HG02763 (cell line): Measurements from ENCODE around the gene ADCY7.

Experiments used
- ATAC-seq: cut with Tn5 transposase; IDR thresholded peaks from one replicate; pipeline ENCODE4 v1.9.1; 2021; ENCODE audit warnings: mild to moderate bottlenecking, moderate library complexity; ENCODE audit not compliant: unreplicated experiment

ADCY7 gene

DNA sequence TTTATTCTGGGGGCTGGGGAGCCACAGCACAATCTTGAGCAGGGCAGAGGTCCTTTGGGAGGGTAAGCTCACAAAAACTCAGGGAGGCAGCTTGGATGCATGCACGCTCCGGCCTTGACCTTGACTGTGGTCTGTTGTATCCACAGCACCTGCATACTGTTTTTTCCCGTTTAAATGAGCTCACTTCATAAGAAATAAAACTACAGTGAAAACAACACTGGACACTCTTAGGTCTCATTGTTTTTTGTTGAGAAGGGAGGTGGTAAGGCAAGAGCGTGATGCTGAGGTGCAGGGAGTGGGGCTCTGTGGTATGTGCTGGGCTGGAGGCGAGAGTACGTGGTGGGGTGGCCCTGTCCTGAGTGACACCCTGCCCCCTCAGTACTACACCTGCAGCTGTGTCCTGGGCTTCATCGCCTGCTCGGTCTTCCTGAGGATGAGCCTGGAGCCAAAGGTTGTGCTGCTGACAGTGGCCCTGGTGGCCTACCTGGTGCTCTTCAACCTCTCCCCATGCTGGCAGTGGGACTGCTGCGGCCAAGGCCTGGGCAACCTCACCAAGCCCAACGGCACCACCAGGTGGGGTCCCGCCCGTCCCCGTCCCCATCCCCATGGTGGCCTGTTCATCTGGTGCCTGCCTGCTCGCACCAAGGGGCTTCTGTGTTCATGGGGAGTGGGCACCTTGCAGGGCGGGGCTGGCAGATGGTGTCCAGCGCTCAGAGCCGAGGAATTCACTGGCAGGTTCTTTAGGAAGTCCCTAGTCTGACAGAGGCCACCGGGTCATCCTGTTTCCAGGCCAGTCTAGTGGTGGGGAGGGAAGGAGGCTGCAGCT, 44.2 kb downstream of the ADCY7 start:
- no peak for ATAC-seq

DNA sequence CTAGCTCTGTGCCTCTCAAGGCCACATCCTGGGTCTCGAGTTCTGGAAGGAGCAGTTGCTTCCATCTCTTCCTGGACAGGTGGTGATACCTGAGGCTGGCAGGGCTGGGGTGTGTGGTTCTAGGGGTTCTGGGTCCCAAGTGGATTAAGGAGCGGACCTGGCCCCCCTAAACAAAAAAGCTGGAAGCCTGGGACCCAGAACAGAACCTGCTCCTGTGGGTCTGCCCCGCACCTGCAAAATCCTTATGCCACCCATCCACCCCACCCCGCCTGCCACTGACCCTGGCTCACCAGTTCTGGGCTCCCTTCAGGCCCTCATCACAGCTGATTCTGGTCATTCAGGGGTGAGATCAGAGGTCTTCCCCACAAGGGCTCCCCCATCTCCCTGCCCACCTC, 44.8 kb downstream of the ADCY7 start:
- ATAC-seq, result no peak

DNA sequence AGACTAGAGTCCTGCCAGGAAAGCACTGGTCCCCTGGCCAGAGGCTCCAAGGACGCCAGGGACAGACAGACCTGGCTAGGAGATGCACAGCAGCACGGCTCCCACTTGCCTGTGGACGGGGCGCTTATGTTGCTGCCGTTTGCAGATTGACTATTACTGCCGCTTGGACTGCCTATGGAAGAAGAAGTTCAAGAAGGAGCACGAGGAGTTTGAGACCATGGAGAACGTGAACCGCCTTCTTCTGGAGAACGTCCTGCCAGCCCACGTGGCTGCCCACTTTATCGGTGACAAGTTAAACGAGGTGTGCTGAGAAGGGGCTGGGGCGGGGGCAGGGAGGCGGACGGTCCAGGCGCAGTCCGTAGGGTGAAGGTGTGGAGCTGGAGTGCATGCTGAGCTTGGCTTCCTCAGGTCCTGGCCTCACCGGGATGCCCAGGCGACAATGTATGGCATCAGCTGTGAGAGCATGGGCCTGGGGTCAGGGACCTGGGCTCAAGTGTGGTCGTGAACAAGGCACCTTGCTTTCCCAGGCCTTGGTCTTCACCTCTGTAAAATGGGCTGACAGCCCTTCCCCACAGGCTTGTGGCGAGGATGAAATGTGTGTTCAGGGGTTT, 45.6 kb downstream of the ADCY7 start:
- ATAC-seq, result no peak

DNA sequence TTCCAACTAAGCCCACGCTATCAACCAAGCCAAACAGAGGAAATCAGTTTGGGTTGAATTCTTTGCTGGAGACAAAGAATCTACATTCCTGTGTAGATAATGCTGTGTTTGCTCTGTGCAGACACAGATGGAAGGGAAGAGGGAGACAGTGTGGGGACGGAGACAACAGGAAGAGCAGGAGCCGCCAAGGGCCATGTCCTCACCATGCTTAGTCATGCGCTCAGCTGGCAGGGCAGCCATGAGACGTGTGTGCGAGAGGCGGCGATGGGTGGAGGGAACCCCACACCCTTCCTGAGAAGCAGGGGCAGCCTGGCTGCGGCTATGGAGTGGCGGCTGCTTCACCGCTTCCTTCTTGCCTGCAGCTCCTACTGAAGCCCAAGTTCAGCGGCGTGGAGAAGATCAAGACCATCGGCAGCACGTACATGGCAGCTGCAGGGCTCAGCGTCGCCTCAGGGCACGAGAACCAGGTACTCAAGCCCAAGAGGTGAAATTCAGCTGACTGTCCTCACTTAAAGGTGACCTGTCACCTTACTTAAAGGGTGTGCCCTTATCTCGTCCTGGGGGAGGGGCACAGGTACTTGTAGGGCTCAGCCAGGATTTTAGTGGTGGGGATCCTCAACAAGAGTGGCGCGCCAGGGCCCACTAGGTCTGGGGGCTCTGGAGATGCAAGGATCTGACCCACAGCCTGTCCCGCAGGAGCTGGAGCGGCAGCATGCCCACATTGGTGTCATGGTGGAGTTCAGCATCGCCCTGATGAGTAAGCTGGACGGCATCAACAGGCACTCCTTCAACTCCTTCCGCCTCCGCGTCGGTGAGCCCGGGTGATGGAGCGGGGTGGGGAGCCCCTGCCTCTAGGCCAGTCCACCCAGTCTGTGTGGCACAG, 47.5 kb downstream of the ADCY7 start:
- no peak for ATAC-seq

DNA sequence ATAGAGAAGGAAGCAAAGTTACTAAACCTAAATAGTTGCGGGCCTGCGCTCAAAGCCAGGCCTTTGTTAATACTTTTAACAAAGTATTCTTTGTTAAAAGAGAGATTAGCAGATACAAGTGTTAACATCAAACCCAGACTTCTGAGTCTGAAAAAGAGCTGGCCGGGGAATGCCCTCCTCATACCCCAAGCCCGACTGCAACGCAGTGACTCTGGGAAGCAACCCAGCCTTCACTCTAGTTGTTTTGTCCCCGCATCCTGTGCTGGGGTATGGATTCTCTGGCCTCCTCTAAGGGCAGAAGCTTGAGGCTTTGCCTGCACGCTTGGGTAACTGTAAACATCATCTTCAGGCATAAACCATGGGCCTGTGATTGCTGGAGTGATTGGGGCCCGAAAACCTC, 48.3 kb downstream of the ADCY7 start:
- ATAC-seq, result no peak

DNA sequence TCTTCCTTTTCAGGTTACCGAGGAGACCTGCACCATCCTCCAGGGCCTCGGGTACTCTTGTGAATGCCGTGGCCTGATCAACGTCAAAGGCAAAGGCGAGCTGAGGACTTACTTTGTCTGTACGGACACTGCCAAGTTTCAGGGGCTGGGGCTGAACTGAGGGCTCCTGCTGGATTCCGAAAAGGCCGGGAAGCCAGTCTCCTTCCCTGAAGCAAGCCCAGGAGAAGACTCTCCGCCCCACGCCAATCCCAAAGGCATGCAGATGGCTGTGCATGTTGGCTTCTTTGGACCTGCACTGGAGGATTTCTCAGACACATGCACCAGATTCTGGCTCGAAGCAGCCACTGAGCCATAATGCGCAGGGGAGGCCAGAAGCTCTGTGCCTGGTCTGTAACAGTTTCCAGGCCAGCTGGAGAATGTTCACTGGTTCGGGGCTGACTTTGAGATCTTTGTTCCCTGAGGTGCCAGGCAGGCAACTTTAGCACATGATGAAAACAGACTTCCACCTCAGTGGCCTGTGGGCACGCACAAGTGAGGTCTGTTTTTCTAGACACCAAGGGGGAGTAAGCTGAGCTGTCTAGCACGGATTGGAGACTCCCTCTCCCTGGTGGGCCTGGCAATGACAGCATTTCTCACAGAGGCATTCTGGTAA, 49.1 kb downstream of the ADCY7 start:
- no peak for ATAC-seq

DNA sequence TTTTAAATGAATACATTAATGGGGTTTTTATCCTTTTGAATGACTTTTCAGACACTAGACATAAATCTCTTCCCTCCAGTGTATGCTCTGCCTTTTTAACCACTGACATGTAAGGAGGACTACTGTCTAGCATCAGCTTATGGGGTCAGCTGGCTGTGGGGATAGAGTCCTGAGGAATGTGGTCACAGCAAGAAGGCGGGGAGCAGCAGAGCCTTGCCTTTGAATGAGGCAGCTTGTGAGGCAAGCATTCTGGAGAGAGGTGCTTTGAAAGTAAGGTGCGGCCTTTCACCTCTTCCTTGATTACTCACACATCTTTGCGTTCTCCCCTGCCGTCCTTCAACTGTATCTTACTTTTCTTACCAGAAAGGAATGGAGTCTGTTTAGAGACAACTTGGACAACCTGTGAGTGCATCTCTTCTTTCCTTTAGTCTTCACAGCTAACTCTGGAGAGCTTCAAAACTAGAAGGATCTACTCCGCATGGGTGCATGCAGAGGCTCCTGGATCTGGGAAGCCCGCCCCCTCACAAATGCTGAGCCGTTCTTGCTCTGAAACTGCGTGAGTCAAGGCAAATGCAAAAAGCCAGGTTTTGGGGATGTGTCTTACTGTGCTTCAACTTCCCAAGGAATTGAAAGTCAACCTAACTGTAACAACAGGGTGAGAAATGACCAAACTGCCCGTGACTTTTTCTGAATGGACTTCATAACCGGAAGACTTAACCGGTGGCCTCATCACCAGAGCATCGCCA, 49.9 kb downstream of the ADCY7 start:
- ATAC-seq, result no peak

DNA sequence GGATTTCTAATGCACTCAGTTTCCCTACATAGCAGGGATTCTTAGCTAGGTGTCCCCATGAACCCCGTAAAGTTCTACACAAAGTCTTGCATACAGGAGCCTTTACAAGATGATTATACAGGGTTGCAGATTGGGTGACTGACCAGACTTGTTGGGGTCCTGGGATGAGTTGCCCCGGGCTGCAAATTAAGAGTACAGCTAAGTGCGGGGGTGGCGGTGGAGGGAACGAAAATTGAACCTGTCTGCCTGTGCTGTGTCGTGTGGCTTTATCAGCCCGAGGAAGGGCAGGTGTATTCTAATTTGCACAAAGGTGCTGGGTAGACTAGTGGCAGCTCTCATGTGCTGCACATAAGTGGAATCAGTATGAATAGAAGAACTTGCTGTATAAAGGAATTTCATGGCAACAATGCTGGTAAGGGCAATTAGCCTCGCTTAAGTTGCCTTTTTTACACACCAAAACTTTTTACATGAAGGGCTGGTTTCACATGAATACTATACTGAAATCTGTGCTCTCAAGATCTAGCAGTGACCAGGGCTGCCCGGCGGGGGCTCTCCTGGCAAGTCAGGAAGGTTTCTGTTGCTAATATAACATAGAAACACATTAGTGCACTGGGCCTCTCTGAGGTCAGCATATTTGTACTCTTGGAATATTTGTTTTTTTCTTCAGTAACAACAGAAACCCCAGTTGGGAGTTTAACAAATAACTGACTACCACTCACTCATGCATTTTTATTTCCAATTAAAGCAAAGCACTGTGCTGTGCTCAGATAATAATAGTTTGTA, 50.7 kb downstream of the ADCY7 start:
- ATAC-seq, result no peak

DNA sequence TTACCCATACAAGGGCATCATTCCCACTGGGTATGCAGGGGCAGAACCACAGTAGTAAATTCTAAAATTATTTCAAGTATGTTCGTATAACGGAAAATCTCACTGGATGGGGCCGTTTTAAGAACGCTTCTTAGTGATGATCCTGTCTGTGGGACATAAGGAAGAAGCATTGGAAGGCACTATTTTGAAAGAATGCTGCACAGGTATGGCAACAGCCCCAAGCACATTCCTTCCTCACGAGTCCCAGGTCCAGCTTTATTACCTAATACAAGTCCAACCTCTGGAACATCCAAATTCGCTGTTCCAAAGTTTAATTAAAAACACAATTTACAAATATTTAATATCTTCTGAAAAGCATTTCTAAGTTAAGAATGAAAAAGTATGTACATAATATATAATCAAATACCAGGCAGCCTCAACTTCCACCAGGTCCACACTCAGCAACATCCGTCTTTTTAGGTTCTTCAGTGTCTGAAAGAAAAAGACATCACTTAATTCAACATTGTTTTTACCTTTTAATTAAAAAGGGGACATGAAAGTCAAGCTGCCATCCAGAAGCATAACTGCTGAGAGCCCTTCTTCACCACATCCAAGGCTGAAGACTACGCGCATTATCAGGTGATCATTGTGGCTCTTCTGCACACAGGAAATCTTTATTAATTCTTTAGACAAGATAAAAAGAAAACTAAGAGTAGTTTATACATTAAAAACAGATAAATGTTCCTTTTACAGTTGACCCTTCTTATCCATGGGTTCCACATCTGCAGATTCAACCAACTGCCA, 52.6 kb downstream of the ADCY7 start:
- ATAC-seq, result no peak

DNA sequence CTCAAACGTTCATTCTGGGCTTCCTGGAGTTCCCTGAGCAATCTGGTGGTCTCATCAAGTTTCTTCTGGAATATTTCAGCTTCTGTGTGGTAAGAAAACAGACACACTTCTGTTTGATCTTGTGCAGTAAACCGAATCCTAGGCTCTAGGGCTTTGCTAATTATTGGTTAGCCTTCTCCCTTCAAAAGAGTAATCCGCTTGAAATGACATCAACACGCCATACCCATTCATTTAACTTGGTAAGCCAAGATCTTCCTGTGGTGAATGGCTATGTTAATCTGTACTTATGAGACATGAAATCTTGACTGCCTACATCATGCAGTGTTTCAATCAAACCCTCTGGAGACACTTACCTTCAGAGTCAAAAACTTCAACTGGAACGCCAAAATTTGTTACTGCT, 54.0 kb downstream of the ADCY7 start:
- ATAC-seq, result no peak

DNA sequence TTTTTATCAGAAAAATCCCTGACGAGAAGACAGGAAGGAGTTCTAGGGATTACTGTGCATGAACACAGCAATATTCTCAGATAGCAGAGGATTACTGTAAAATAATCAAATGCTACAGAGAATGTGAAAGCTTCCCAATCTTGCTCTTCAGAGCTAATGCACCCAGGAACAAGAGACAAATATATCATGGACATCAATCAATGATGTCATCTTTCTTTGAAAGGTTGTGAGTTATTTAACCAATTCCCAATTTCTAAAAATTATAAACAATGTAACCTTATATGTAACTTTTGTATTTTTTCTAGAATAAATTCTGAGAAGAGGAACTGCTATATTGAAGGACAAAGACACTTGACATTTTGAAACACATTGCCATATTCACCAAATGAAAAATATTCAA, 56.0 kb downstream of the ADCY7 start:
- no peak for ATAC-seq

DNA sequence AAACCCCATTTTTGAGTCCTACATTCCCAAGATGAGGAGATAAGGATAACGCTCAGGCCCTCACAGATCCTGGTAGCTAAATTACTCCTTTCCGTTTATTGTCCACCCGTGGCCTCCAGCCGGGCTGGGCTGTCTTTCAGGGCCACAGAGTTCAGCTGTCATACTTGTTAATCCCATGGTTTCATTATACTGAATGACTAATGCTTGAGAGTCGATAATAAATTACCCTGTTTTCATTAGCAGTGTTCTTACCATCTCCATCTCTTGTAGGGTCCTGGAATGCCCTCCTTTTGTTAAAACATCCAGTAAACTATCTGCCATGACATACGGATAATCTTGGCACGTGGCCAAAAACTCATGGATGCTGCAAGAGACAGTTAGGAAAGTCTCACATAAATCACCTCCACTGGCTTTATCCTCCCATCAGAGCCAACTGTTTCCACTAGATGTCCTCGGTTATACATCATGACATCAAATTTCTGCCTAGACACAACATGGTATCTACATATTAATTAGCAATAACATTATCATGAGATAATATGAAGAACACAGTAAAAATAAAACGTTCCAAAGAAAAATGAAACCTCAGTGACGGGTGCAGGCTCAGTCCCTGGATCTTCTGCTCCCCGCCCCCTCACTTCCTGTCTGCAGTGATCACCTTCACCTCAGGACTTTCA, 57.1 kb downstream of the ADCY7 start:
- no peak for ATAC-seq

DNA sequence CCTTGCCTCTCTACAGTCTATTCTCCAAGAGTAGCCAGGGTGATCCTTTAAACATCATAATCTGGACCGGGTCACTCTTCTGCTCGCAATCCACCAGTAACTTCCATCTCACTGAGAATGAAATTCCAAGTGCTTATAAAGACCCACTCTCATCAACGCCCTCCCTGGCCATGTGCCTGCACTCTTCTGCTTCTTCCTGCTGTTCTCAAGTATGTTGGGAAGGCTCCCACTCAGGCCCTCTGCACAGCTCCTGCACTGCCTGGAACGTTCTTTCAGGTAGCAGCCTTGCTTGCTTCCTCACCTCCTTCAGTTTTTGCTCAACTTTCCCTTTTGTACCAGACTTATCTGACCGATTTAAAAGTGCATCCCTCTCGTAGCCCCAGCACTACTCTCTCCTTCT, 58.0 kb downstream of the ADCY7 start:
- ATAC-seq, result no peak

DNA sequence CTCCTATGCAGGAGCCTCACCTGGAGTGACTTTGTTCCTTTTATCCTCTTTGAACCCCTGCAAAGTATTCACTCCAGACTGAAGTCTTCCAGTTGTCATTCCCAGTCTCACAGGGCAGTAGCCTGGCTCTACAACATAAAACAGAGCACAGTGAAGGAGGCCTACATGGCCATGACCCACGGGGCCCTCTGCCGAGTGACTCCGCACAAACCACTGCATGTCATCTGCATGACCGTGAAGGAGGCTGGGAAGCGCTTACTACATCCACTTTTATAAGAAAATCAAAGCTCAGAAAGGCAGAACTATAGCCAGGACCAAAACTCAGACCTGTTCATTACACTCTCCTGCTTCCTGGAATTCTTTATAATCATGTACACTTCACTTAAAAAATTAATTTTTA, 59.9 kb downstream of the ADCY7 start:
- ATAC-seq, result no peak

DNA sequence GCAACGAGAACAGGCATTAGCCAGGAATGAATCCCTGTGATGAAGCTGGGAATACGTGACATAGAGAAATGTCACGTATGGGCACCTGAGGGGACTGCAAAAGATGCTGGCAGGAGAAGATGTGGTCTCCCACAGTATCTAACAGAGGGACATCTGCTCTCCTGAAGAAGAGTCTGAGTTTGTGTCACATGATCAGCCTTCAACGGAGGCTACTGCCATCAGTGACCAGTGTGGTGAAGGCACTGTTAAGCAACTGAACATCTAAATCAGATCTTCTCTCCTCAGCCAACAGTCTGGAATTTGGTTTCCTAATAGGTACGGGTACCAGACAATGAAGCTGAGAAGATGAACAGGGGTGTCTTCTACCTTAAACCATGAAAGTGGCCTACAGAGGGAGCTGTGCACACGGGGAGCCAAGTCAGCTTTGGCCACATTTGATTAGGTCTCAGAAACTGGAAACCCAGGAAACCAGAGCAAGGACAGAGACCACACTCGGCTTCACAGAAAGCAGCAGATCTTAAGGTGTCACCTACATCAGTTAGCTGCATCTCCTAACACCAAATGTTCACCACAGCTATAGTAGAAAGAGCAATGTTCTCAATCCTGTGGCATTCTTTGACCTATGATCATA, 60.6 kb downstream of the ADCY7 start:
- no peak for ATAC-seq

DNA sequence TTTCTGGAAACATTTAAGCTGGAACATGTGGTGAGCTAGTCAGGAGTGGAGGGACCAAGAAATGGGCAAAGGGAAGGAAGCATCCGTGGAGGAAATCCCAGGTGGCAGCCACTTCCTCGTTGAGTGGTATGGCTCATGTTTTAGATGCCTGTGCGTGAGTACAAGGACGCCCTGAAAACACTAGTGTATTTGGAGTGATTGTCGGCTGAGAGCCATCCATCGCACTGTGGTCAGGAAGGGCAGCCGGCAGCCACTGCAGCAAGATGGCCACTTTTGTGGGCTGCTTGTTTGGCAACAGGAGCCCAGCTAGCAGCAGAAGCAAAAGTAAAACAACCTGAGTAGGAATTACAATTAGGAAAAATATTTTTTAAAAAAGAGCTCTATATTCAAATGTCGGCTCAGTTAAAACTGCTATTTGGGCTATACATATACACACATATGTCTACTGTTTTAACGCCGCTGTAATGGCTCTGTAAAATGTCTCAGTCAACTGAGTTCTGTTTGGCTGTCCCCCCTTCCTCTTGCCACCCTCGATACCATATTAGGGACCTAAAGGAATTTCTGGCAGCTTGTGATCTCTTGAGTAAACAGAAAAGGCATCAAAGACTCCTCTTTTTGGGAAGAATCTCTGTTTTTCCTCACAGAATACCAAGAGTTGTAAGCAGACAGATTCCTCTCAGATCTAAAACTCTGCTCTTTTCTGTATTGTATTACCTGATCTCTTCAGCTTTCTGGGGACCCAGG, 63.3 kb downstream of the ADCY7 start:
- no peak for ATAC-seq

DNA sequence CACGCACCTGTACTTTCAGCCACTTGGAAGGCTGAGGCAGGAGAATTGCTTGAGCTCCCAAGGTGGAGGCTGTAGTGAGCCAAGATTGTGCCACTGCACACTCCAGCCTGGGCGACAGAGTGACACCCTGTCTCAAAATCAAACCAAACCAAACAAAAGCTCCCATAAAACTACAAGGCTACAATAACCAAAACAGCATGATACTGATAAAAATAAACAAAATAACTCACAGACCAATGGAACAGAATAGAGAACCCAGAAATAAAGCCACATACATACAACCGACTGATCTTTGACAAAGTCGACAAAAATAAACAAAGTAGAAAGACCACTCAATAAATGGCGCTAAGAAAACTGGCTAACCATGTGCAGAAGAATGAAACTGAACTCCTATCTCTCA, 65.2 kb downstream of the ADCY7 start:
- no peak for ATAC-seq
